ENCODE measurements around the gene SEC16B. TPM values are rescaled to one million over a fixed set of nuclear protein-coding genes. Genes with fewer than 3 reads are reported as not detected.

The SEC16B gene
- total and polyA plus RNA-seq, 2 of the 8 experiments (the other 6 are each of a cell fraction or from before 2014, with no cell fraction given): 0.56 to 0.94 TPM

DNA sequence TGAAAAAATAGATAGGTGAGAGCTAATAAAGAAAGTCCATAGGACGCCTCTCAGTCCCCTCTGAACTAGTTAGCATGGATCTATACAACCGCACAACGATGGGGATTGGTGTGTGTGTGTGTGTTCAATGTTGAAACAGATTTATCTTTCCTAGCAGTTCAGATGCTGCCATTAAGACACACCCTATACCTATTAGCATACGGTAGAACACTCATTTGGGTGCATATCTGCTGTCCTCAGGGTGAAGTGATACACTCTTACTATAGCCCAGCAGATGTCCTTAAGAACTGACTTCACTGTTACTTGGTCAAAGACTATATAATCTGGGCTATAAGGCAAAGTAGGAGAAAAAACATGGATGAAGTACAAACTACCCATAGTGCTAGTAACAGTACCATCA, 4.6 kb downstream of the SEC16B start (continued):
- TF ChIP-seq, protein P1, sequence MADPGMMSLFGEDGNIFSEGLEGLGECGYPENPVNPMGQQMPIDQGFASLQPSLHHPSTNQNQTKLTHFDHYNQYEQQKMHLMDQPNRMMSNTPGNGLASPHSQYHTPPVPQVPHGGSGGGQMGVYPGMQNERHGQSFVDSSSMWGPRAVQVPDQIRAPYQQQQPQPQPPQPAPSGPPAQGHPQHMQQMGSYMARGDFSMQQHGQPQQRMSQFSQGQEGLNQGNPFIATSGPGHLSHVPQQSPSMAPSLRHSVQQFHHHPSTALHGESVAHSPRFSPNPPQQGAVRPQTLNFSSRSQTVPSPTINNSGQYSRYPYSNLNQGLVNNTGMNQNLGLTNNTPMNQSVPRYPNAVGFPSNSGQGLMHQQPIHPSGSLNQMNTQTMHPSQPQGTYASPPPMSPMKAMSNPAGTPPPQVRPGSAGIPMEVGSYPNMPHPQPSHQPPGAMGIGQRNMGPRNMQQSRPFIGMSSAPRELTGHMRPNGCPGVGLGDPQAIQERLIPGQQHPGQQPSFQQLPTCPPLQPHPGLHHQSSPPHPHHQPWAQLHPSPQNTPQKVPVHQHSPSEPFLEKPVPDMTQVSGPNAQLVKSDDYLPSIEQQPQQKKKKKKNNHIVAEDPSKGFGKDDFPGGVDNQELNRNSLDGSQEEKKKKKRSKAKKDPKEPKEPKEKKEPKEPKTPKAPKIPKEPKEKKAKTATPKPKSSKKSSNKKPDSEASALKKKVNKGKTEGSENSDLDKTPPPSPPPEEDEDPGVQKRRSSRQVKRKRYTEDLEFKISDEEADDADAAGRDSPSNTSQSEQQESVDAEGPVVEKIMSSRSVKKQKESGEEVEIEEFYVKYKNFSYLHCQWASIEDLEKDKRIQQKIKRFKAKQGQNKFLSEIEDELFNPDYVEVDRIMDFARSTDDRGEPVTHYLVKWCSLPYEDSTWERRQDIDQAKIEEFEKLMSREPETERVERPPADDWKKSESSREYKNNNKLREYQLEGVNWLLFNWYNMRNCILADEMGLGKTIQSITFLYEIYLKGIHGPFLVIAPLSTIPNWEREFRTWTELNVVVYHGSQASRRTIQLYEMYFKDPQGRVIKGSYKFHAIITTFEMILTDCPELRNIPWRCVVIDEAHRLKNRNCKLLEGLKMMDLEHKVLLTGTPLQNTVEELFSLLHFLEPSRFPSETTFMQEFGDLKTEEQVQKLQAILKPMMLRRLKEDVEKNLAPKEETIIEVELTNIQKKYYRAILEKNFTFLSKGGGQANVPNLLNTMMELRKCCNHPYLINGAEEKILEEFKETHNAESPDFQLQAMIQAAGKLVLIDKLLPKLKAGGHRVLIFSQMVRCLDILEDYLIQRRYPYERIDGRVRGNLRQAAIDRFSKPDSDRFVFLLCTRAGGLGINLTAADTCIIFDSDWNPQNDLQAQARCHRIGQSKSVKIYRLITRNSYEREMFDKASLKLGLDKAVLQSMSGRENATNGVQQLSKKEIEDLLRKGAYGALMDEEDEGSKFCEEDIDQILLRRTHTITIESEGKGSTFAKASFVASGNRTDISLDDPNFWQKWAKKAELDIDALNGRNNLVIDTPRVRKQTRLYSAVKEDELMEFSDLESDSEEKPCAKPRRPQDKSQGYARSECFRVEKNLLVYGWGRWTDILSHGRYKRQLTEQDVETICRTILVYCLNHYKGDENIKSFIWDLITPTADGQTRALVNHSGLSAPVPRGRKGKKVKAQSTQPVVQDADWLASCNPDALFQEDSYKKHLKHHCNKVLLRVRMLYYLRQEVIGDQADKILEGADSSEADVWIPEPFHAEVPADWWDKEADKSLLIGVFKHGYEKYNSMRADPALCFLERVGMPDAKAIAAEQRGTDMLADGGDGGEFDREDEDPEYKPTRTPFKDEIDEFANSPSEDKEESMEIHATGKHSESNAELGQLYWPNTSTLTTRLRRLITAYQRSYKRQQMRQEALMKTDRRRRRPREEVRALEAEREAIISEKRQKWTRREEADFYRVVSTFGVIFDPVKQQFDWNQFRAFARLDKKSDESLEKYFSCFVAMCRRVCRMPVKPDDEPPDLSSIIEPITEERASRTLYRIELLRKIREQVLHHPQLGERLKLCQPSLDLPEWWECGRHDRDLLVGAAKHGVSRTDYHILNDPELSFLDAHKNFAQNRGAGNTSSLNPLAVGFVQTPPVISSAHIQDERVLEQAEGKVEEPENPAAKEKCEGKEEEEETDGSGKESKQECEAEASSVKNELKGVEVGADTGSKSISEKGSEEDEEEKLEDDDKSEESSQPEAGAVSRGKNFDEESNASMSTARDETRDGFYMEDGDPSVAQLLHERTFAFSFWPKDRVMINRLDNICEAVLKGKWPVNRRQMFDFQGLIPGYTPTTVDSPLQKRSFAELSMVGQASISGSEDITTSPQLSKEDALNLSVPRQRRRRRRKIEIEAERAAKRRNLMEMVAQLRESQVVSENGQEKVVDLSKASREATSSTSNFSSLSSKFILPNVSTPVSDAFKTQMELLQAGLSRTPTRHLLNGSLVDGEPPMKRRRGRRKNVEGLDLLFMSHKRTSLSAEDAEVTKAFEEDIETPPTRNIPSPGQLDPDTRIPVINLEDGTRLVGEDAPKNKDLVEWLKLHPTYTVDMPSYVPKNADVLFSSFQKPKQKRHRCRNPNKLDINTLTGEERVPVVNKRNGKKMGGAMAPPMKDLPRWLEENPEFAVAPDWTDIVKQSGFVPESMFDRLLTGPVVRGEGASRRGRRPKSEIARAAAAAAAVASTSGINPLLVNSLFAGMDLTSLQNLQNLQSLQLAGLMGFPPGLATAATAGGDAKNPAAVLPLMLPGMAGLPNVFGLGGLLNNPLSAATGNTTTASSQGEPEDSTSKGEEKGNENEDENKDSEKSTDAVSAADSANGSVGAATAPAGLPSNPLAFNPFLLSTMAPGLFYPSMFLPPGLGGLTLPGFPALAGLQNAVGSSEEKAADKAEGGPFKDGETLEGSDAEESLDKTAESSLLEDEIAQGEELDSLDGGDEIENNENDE (IDR thresholded peaks at IDR 0.05; ENCODE audit: insufficient replicate concordance, low read length): no peak
- TF ChIP-seq HDAC2 (IDR thresholded peaks at IDR 0.05; ENCODE audit: borderline replicate concordance in 1 of 2, low read depth in 2 of 2, low read length in 2 of 2) (no peak), SIN3A (conservative IDR thresholded peaks at IDR 0.05 in 1 of 2, IDR thresholded peaks at IDR 0.05 in 1 of 2; ENCODE audit: low read depth in 1 of 2, low read length in 2 of 2) (no peak)

Measured in H1 (cell line).